Anterior cingulate cortex (tissue), 58 donors: ENCODE data around the gene TFCP2L1.

Experiments
- DNase-seq, 58 donors: peaks; one replicate each; lab custom pipeline; 2025; lab: John Stamatoyannopoulos, UW

Gene TFCP2L1

GRCh38 chr2:121297217-121297830 is 12.3 kb upstream of the TFCP2L1 start:
- DNase-seq: peak in 16 of 58 donors; percentile 3 to 53 (median 20)

- DNase-seq: no peak
These were observed 11.1 kb upstream of the TFCP2L1 start for GRCh38 chr2:121295911-121296650.

GRCh38 chr2:121294881-121295840 is 10.2 kb upstream of the TFCP2L1 start:
- no peak for DNase-seq

GRCh38 chr2:121293450-121294325 is 8.7 kb upstream of the TFCP2L1 start:
- DNase-seq: no peak

- no peak for DNase-seq
These were observed 6.2 kb upstream of the TFCP2L1 start for GRCh38 chr2:121291251-121291580.

DNA sequence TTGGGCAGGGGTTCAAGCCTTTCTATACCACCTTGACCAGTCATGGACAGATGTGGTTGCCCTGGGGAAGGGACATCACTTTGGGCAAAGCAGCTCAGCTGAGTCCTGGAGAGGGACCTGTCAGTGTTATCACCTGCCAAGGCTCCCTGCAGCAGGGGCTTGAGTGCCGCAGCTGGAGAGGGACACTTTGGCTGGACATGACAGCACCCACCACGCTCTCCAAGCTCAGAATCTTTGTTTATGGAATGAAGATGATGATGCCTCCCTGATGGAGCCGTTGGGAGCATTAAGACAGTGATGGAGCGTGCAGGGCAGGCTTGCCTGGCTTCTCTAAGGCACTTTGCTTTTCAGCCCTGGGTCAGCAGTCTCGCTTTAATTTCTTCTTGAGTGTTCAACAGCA is 4.3 kb upstream of the TFCP2L1 start:
- DNase-seq: no peak

DNA sequence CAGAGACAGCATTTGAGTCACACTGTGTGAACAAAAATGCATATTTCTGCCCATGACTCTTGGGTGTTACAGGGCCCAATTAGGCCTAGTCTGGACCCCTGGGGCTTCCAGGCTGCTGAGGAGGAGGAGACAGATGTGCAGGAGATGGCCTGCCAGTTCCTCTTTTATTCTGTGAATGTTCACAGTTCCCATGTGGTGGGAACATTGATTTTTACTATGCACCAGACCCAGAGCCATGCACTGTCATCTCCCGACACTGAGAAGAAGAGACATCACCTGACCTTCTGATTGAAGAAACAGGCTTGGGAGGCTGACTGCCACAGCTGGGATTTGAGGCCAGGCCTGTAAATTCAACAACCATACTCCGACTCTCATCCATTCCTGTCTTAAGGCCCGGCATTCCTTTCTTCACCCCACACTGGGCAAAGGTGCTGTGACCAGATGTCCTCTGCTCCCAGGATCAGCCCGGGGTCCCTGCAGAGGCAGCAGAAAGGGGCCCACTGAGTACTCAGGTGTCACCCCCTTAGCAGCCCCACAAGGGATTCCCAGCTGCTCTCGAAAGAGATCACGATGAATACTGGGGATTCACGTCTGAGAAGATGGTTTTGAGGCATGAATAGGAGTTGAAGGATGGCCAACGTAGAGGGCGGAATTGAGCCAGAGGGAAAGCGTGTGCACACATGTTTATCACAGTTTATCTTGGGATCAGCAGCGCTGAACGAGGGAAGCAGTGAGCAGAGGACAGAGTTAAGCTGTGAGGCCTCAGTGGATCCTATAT is 3.6 kb upstream of the TFCP2L1 start:
- no peak for DNase-seq

GRCh38 chr2:121287956-121288355 is 3.0 kb upstream of the TFCP2L1 start:
- no peak for DNase-seq

DNA sequence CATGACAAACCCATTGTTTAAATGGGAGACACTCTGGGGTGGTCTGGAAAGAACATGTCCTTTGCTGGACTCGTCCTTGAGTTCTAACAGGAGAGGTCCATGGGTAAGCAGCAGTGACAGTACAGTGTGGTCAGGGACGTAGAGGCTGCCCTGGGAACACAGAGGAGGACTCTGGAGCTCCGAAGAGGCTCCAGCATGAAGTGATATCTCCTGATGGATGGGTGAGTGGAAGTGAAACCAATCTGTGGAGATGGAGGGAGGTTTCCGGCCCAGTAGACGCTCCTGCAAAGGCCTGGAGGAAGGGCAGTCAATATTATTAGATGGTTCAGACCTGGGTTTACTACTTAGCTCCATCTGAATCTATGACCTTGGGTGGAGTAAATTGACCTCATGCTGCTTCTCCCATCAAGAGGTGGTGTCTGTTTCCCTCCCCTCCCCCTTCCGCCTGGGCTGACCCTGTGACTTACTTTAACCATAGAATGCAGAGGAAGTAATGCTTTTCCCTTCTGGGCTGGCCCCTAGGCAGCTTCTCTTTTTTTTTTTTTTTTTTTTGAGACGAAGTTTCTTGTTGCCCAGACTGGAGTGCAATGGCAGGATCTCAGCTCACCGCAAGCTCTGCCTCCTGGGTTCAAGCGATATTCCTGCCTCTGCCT is 2.3 kb upstream of the TFCP2L1 start:
- peak in 2 of 58 donors; percentile 4 to 10 for DNase-seq

GRCh38 chr2:121286506-121286905 is 1.5 kb upstream of the TFCP2L1 start:
- no peak for DNase-seq

GRCh38 chr2:121285926-121286325 is 924 bp upstream of the TFCP2L1 start:
- DNase-seq: no peak

DNA sequence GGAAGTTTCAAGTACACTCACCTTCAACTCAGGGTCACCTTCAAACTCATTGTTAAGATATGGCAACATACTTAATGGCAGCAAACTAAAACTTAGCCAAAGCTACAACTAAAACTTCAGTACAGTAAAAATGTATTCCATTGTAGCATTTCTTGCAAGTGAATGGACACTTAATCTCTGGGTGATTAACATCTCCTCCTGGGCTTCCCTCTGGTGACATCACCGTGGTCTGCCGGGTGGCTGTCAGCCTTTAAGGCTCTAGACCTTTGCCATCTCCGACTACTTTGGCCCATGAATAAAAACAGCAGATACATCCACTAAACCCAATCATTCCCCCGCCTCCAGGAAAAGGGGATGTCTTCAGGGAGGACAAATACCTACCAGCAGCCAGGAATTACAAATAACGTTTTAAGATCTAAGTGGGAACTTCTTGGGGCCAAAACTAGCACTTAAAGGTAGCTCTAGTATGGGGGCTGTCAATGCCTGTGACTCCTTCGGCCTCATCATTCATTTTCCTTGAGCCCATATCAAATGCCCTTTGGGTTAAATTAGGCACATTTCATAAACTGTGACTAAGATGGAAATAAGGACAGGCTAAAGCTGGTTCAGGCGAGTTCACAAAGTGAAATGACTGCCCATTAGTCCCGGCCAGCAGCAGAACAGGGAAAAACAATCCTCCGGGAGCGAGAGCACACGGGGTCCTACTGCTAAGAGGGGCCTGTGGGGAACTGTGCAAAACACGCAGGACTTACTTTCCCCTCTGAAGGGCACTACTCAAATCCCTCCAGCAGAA is 1.1 kb downstream of the TFCP2L1 start:
- DNase-seq: no peak

DNA sequence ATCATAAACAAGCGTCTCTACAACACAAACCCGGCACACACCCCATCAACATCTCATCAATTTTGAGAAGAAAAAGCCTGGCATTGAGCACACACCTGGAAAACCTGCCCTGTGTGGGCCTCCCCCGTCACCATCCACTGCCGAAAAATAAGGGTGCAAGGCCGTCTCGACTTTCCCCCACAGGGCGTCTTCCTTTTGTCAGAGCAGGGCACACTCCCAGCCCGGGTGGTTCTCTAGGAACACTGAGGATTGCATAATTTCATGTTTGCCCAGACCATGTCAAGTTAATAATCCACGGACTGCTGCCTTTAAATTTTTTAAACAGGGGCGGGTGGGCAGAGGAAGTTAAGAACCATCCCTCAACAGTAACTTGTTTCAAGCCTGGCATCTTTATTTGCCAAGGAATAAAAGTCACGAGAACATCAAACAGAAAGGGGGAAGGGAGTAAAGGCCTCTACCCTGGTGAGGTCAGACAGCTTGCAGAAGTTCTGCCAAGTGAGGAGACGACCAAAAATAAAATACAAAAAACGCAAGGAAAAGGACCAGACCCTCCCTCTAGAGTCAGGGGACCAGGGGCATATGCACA is 2.1 kb downstream of the TFCP2L1 start:
- no peak for DNase-seq

DNA sequence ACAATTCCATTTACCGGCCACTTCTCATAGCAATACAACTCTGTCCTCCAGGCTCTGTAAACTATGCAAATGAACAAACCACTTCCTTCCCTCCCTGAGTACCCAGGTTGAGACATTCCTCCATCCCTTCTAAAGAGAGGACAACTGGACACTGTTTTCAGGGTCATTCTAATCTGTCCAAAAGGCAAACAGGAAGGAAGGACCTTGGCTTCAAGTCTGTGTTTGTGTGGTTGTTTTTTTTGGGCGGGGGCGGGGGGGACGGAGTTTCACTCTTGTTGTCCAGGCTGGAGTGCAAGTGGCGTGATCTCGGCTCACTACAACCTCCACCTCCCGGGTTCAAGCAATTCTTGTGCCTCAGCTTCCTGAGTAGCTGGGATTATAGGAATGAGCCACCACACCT is 3.3 kb downstream of the TFCP2L1 start:
- DNase-seq: no peak

GRCh38 chr2:121281107-121281506 is 3.9 kb downstream of the TFCP2L1 start:
- no peak for DNase-seq

GRCh38 chr2:121279476-121280220 is 5.4 kb downstream of the TFCP2L1 start:
- no peak for DNase-seq

GRCh38 chr2:121276341-121276740 is 8.7 kb downstream of the TFCP2L1 start:
- DNase-seq: no peak
